Natural killer cell treated with Interleukin-12 subunit alpha and Interleukin-12 subunit beta and Interleukin-15 and Interleukin-18, amount 100 ng/mL, for 72 hours (primary cell): Measurements from ENCODE around the gene GNA12. TPM values are rescaled to one million over a fixed set of nuclear protein-coding genes. Genes with fewer than 3 reads are reported as not detected.
"Not testable (repeated sequence)": the region's sequence is repeated elsewhere in the genome, so short reads cannot be mapped to it uniquely, and the experiment has no call there.

Source experiments
- ATAC-seq, 2 donors: fragments of 150-1000 bp; cut with Tn5 transposase in 1 of 2; sonication (Bioruptor Pico), chemical (Tn5 transposase) in 1 of 2; 2 replicates each; pipeline ENCODE4 v1.10.0; 2021
- DNase-seq: peaks from one replicate; pipeline ENCODE4 v3.0.0; 2022; ENCODE audit warnings: low spot score
- H3K27ac Mint-ChIP-seq, 2 donors: 1 replicate in 1 of 2; 2 replicates in 1 of 2; pipeline ENCODE4 v1.8.0; 2022; ENCODE audit warnings: mixed read lengths in 2 of 2, mild to moderate bottlenecking in 1 of 2, moderate library complexity in 1 of 2
- H3K27me3 Mint-ChIP-seq, 2 donors: 1 replicate in 1 of 2; 2 replicates in 1 of 2; pipeline ENCODE4 v1.8.0; 2022; ENCODE audit warnings: mixed read lengths in 2 of 2
- H3K36me3 Mint-ChIP-seq: one replicate; pipeline ENCODE4 v1.8.0; 2022; ENCODE audit warnings: mixed read lengths
- H3K4me1 Mint-ChIP-seq, 2 donors: 1 replicate in 1 of 2; 2 replicates in 1 of 2; pipeline ENCODE4 v1.8.0; 2022; ENCODE audit warnings: low read depth in 2 of 2, mixed read lengths in 2 of 2, mild to moderate bottlenecking in 1 of 2
- H3K4me3 Mint-ChIP-seq: one replicate; pipeline ENCODE4 v1.8.0; 2022; ENCODE audit warnings: mixed read lengths
- H3K9me3 Mint-ChIP-seq: 2 replicates; pipeline ENCODE4 v1.8.0; 2022; ENCODE audit warnings: mixed read lengths
- total RNA-seq, 2 donors: library from RNA; stranded (reverse); gene quantifications; one replicate each; pipeline ENCODE4 v1.2.3, GENCODE V29; 2022

Gene GNA12
- total RNA-seq, 2 donors from 2014 or later: 15.5 to 27.1 TPM

DNA sequence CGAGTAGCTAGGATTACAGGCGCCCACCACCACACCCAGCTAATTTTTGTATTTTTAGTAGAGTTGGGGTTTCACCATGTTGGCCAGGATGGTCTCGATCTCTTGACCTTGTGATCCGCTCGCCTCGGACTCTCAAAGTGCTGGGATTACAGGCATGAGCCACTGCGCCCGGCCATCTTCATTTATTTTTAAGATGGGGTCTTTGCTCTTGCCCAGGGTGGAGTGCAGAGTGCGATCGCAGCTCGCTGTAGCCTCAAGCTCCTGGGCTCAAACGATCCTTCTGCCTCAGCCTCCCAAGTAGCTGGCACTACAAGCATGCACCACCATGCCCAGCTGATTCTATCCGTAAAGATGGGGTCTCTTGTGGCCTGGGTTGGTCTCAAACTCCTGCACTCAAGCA, 116.9 kb downstream of the GNA12 start:
- not testable (repeated sequence) for H3K27ac Mint-ChIP-seq, H3K4me1 Mint-ChIP-seq, H3K36me3 Mint-ChIP-seq, H3K9me3 Mint-ChIP-seq, ATAC-seq, H3K4me3 Mint-ChIP-seq, DNase-seq, H3K27me3 Mint-ChIP-seq

DNA sequence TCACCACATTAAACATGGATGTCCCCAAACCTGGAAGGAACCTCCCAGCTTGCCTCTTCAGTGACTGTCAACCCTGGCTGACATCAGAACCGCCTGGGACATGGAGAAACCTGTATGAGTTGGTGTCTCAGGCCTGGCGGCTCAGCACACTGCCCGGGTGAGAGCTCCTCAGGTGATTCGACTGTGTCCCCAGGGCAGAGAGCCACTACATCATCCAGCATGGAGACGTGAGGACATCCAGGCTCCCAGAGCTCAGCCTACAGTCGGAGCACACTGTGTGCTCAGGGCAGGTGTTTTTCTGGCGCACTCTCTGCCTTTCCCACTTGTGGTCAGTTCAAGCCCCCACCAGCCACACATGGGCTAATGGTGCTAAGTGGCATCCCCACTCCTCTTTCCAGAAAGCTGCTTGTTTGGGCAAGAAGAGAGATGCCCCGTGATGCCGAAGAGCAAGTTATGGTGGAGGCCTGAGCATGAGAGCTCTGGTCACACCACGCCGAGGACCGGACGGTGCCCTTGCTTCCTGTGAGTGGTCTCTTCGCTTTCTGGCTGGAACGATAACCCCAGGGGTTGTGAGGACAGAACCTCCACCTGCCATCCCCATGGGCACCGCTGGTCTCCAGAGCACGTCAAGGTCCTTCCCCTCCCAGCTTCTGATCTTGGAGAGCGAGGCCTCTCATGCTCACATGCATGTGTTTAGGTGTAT, 117.6 kb downstream of the GNA12 start:
- no peaks in the 10 kb centered on the region for H3K27me3 Mint-ChIP-seq
- DNase-seq (no peak), ATAC-seq (no peak)
- H3K36me3 Mint-ChIP-seq: peaks cover 5% of the 10 kb centered on the region
- no peak overlapping the region for H3K4me3 Mint-ChIP-seq
- H3K4me1 Mint-ChIP-seq: peaks cover 0 to under 1% of the 10 kb centered on the region in 2 donors
- H3K27ac Mint-ChIP-seq: no peak overlapping the region
- no peaks in the 10 kb centered on the region for H3K9me3 Mint-ChIP-seq

DNA sequence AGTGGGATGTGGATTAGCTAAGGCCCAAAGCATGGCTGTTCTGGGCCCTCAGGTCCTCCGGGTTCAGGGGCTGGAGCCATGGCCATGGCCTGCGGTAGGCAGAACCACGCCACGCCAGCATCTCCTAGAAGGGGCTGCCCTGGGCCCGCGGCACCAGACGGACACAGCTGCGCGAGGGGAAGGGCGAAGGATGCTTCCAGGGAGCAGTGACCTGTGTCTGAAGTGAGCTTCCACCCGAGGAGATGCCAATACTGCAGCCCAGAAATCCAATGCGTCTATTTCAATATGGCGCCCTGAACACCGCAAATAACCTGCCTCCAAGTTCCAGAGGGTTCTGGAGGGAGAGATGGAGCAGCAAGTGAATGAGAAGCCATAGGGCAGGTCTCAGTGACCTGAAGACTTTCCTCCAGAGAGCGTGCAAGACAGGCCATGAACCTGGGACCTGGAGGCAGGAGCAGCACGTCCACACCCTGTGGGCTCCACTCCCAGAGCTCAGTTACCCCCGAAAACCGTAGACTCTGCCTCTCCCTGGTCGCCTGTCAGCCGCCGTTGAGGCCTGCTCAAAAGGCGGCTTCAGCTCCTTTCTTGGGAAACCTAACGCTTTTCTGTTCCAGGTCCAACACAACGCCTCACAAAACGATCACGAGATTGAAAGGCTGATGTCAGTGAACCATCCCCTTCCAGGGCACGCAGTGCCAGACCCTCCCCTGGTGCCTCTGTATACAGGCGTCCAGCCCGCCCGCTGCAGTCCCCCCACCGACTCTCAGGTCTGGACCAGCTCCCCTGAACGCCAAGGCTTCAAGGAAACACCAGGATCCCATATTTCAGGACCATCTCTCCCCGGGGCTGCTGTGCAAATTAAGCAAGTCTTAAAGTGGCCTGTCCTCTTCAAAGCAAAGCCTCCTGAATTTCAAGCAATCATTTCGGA, 118.7 kb downstream of the GNA12 start:
- no peak for ATAC-seq
- H3K36me3 Mint-ChIP-seq: peaks cover 5% of the 10 kb centered on the region
- H3K9me3 Mint-ChIP-seq: no peaks in the 10 kb centered on the region
- peaks cover 5 to 6% of the 10 kb centered on the region in 2 donors for H3K4me1 Mint-ChIP-seq
- H3K27me3 Mint-ChIP-seq: peaks cover 0 to 4% of the 10 kb centered on the region in 2 donors
- H3K27ac Mint-ChIP-seq: no peak overlapping the region
- H3K4me3 Mint-ChIP-seq: no peak overlapping the region
- no peak for DNase-seq

DNA sequence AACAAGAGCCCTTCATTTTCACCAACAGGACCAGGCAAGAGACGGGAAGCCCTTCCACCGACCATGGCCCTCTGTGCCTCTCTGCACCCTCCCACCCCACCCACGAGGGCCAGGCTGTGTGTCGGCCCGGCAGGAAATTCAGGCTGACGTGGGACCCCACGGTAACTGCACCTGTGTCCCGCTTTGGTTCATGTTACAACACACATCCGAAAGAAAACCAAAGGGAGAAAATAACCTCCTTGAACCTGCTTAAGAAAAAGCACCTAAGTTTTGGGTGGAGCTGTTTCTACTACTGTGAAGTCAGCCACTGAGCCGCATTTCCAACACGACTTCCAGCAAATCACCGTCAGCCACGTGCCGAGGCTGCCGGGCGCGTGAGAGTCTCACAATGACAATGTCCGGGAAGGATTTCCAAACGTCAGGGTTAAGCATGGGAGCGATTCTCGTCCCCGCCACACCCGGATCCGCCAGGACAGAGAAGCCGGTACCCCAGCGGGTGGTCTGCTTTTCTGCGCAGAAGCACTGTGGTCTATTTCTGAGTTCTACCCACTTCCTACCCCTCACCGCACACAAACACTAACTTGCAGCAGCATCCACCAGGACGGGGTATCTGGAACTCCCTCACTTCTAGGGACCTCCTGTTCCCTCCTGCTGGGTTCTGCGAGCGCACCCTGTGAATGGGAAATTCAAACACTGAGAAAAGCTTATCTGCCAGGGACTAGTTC, 119.5 kb downstream of the GNA12 start:
- Mint-ChIP-seq H3K4me3 (no peak overlapping the region), H3K36me3 (no peaks in the 10 kb centered on the region), H3K9me3 (no peaks in the 10 kb centered on the region), H3K27ac (no peak overlapping the region), H3K4me1 (peaks cover 6 to 9% of the 10 kb centered on the region in 2 donors), H3K27me3 (peaks cover 0 to 7% of the 10 kb centered on the region in 2 donors)
- ATAC-seq (no peak), DNase-seq (no peak)

DNA sequence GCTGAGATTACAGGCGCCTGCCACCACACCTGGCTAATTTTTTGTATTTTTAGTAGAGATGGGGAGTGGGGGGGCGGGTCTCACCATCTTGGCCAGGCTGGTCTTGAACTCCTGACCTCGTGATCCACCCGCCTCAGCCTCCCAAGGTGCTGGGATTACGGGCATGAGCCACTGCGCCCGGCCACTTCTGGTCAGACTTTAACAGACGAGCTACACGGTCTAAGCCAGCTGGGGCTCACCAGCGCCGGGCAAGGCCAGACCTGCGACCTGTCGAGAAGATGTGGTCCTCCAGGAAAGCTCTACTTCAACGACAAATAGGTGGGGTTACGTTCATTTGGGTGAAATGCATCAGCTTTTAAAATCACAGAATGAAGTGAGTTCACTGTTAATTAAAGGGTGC, 120.1 kb downstream of the GNA12 start:
- not testable (repeated sequence) for ATAC-seq, H3K27me3 Mint-ChIP-seq, H3K4me1 Mint-ChIP-seq, H3K27ac Mint-ChIP-seq, DNase-seq, H3K4me3 Mint-ChIP-seq, H3K36me3 Mint-ChIP-seq, H3K9me3 Mint-ChIP-seq

DNA sequence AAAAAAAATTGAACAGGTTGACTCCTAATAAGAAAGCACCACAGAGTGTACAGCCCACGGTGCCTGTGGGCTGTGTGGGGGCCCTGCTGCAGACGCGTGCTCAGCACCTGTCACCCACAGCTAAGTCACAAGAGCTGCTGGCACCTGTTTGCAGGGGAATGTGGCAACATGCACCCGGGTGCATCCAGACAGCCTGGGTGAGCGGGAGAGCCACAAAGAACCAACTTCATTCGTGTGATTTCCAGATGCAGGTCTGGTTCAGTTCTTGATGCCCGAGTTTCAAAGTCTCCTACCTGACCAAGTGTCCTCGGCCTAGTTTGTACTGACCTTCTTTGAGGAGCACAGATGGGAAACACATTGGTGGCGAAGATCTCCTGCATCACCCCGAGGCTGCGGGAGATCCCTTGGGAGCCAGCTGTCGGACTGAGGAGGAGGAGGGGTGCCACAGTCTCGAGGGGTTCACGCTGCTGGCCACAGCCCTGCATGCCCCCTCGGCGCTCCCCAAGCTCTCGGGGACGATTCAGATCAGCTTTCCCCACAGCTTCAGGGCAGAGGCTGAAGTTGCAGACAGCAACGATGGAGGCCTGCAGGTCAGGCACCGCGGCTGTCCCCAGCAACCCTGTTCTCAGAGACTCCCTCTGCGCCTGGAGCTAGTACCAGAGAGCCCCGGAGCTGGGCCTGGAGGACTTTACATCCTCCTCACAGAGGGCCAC, 120.8 kb downstream of the GNA12 start:
- H3K4me1 Mint-ChIP-seq: peaks cover 6 to 15% of the 10 kb centered on the region in 2 donors
- ATAC-seq (no peak), DNase-seq (no peak)
- H3K9me3 Mint-ChIP-seq: no peaks in the 10 kb centered on the region
- H3K27ac Mint-ChIP-seq: no peak overlapping the region
- H3K36me3 Mint-ChIP-seq: no peaks in the 10 kb centered on the region
- H3K27me3 Mint-ChIP-seq: peaks cover 0 to 12% of the 10 kb centered on the region in 2 donors
- no peak overlapping the region for H3K4me3 Mint-ChIP-seq

DNA sequence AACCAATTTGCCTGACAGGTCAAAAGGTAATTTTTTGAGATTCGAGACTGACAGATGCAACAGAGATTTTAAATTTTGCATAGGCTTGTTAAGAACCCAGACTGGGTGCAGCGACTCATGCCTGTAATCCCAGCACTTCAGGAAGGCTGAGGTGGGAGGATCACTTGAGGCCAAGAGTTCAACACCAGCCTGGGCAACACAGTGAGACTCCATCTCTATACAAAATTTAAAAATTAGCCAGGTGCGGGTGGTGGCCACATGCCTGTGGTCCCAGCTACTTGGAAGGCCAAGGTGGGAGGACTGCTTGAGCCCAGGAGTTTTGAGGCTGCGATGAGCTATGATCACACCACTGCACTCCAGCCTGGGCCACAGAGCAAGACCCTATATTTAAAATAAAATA, 121.5 kb downstream of the GNA12 start:
- Mint-ChIP-seq H3K27ac (no peak overlapping the region), H3K36me3 (no peaks in the 10 kb centered on the region), H3K9me3 (no peaks in the 10 kb centered on the region), H3K4me3 (no peak overlapping the region), H3K27me3 (peaks cover 0 to 14% of the 10 kb centered on the region in 2 donors), H3K4me1 (peaks cover 12 to 22% of the 10 kb centered on the region in 2 donors)
- no peak for ATAC-seq
- DNase-seq: no peak

DNA sequence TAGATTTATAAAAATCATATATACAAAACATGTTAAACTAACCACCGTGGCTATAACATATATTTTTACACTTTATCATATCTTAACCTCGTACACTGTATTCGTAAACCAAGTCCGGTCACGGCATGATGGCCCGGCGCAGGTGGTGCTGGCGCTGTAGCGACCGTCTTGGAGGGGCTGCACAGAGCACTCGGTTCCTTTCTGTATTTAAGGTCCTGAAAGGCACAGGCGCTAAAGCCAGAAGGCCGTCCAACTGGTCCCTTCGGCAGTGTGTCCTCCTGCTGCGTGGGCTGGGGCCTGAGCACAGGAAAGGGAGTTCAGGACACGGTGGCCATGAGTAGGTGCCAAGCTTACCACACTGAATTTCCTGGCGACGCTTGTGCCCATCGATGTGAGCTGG, 122.3 kb downstream of the GNA12 start:
- no peak overlapping the region for H3K27ac Mint-ChIP-seq
- ATAC-seq (no peak), DNase-seq (no peak)
- H3K9me3 Mint-ChIP-seq: no peaks in the 10 kb centered on the region
- no peaks in the 10 kb centered on the region for H3K36me3 Mint-ChIP-seq
- no peak overlapping the region for H3K4me3 Mint-ChIP-seq
- H3K4me1 Mint-ChIP-seq: peaks cover 17 to 24% of the 10 kb centered on the region in 2 donors
- peaks cover 0 to 16% of the 10 kb centered on the region in 2 donors for H3K27me3 Mint-ChIP-seq

DNA sequence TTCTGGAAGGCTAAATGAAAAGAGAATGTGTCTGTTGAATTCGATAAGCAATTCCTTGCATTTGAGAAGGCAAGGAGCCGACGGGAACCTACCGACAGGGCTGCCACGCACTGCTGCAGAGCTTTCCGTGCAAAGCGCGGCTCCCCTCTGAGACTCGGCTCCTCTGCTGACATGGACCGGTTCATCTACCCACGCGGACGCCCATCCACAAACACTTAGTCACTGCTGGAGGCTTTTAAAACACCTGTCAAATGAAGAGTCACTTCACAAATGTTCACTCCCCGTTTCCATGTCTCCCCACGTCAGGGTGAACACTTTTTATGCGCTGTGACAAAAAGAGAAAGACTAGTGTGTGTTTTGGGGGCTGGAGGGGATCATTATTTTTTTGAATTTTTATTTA, 124.1 kb downstream of the GNA12 start:
- Mint-ChIP-seq H3K4me1 (peaks cover 25 to 36% of the 10 kb centered on the region in 2 donors), H3K9me3 (no peaks in the 10 kb centered on the region), H3K27me3 (peaks cover 6 to 27% of the 10 kb centered on the region in 2 donors), H3K27ac (no peak overlapping the region), H3K4me3 (no peak overlapping the region), H3K36me3 (no peaks in the 10 kb centered on the region)
- ATAC-seq (no peak), DNase-seq (no peak)

DNA sequence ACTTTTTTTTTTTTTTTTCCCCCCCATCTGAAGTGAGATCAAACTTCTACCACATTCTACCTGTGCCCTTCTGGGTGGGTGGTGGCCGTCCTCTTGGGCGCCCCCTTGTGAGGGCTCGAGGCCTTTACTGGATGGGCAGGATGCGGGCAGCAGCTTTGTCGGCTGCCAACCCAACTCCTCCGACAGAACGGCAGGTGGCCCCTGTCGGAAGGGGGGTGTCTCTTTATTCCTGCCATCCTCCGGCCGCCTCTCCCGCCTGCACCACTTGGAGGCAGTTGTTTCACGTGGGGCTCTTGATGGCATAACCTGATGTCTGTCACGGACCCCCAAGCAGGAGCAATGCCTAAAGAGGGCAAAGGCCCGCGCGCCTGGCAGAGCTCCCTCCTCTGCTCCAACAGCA, 125.1 kb downstream of the GNA12 start:
- DNase-seq (no peak), ATAC-seq (peak in 1 of 2 donors; percentile 59)
- Mint-ChIP-seq H3K4me1 (peaks cover 25 to 40% of the 10 kb centered on the region in 2 donors), H3K27ac (no peak overlapping the region), H3K36me3 (no peaks in the 10 kb centered on the region), H3K9me3 (no peaks in the 10 kb centered on the region), H3K27me3 (peaks cover 16 to 37% of the 10 kb centered on the region in 2 donors), H3K4me3 (no peak overlapping the region)

DNA sequence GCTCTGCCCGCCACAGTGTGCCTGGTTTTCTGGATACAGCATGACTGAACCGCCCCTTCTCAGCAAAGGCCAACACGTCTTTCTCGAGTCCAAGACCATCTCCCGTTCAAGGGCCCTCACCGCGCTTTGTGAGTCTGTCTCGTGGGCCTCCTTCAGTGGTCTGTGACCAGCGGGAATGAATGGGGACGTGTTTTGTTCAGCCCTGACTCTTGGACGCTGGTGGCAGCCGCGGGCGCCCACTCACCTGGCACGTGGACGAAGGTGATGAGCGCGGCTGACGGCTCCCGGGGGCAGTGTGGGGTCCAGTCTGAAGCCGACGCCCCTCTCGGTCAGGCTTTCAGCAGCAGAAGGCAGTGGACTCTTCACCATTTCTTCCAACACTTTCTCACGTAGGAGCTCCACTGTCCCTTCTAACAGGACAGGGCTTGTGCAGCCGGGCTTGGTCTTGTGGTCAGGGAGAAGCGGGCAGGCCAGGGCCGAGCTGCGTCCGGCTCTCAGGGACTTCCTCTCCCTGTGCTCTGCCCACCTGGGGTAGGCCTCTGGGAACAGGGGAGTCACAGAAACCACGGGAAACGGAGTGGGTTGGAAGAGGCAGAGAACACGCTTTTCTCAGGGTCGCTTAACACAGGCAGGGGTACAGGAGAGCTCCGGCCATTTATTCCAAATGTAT, 125.7 kb downstream of the GNA12 start:
- no peaks in the 10 kb centered on the region for H3K36me3 Mint-ChIP-seq
- no peaks in the 10 kb centered on the region for H3K9me3 Mint-ChIP-seq
- peak overlapping the region in 1 of 2 donors; percentile 33 for H3K27ac Mint-ChIP-seq
- H3K27me3 Mint-ChIP-seq: peaks cover 22 to 43% of the 10 kb centered on the region in 2 donors
- ATAC-seq (no peak), DNase-seq (no peak)
- no peak overlapping the region for H3K4me3 Mint-ChIP-seq
- peaks cover 25 to 46% of the 10 kb centered on the region in 2 donors for H3K4me1 Mint-ChIP-seq

DNA sequence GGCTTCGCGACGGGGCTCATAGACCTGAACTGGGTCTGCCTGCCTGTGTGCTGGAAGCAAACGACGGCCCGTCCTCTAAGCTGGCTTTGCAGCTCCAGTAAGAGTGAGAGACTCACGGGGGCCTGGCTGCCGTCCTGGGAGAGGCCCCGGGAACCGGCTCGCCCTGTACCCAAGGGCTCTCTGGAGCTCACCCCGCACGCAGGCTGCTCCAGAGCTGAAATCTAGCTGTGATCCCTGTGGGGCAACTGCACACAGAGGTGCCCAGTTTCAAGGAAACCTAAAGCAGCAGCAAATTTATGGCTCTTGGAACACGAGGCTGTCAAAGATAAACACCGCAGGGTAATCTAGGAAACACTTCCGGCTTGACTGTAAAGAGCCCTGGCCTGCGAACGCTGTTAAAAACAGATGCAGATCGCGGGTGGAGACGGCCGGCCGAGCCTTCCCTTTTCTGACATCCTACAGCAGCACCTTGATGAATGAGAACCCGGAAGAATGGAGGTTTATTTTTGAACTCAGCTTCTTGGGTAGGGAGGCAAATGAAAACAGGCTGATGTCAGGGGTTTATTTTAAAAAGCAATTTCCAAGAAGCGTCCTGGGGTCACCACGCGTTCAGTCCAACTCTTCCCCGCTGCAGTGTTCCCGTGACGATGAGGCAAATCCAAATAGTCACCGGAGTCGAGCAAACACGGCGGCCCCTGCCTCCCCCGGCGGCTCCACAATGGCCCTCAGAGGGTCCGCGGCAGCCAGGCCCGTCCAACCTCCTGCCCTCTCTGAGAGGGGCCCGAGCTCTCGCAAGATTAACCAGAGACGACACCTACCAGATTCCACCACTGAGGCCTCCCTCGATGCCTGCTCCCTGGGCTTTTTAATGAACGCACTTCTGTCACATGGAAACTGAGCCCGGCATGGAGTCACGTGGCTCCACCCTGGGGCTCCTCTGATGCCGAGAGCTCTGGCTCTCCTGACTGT, 126.5 kb downstream of the GNA12 start:
- Mint-ChIP-seq H3K27me3 (peaks cover 24 to 43% of the 10 kb centered on the region in 2 donors), H3K4me3 (peak overlapping the region; percentile 24), H3K4me1 (peaks cover 25 to 46% of the 10 kb centered on the region in 2 donors), H3K9me3 (no peaks in the 10 kb centered on the region), H3K27ac (no peak overlapping the region), H3K36me3 (no peaks in the 10 kb centered on the region)
- DNase-seq: no peak
- ATAC-seq: no peak
